NCI-H2107 treated with DMSO at 0.1 percent for 48 hours (cell line): ENCODE data around the gene FAH.

ENCODE experiments used
- DNase-seq: peaks from one replicate; lab custom pipeline; 2025; ENCODE audit not compliant: unreplicated experiment; lab: John Stamatoyannopoulos, UW

The FAH gene

GRCh38 chr15:80234883-80235282 is 82.1 kb downstream of the FAH start:
- DNase-seq = no peak
